Heart right ventricle (tissue), 16 donors: ENCODE measurements around the gene GGTLC2. TPM values are rescaled to one million over a fixed set of nuclear protein-coding genes. Genes with fewer than 3 reads are reported as not detected.
"Not testable (repeated sequence)": the region's sequence is repeated elsewhere in the genome, so short reads cannot be mapped to it uniquely, and the experiment has no call there.

Source experiments
- ATAC-seq, 8 donors: fragments of 200-7000 bp; cut with Tn5 transposase; one replicate each; pipeline ENCODE4 v1.9.1; 2020; ENCODE audit warnings: mild to moderate bottlenecking in 8 of 8, moderate library complexity in 8 of 8, moderate number of reproducible peaks in 1 of 8
- DNase-seq, 2 donors: peaks; one replicate each; pipeline ENCODE4 v3.0.0-alpha.2; 2020
- H3K27ac ChIP-seq, 10 donors: fragments of 200-600 bp; sonication (generic) in 2 of 10; one replicate each; pipeline versions ENCODE4 v1.5.0 to v1.8.0; 2020 to 2022; ENCODE audit warnings: mild to moderate bottlenecking in 3 of 10
- H3K27me3 ChIP-seq, 7 donors: fragments of 200-600 bp; one replicate each; pipeline ENCODE4 v1.8.0; 2021 to 2022; ENCODE audit warnings: mild to moderate bottlenecking in 2 of 7
- H3K36me3 ChIP-seq, 9 donors: fragments of 200-600 bp; sonication (generic) in 1 of 9; one replicate each; pipeline versions ENCODE4 v1.5.0 to v1.8.0; 2020 to 2022; ENCODE audit warnings: mild to moderate bottlenecking in 2 of 9
- H3K4me1 ChIP-seq, 9 donors: fragments of 200-600 bp; sonication (generic) in 1 of 9; one replicate each; pipeline versions ENCODE4 v1.5.0 to v1.8.0; 2020 to 2022; ENCODE audit warnings: mild to moderate bottlenecking in 4 of 9
- H3K4me3 ChIP-seq, 10 donors: fragments of 200-600 bp; sonication (generic) in 2 of 10; one replicate each; pipeline versions ENCODE4 v1.5.0 to v1.8.0; 2020 to 2022; ENCODE audit warnings: mild to moderate bottlenecking in 7 of 10, moderate library complexity in 2 of 10
- H3K9me3 ChIP-seq, 11 donors: fragments of 200-600 bp in 10 of 11; sonication (generic) in 2 of 11; one replicate each; pipeline versions ENCODE4 v1.5.0 to v1.8.0; 2013 to 2022; ENCODE audit warnings: mild to moderate bottlenecking in 2 of 11, control low read depth in 1 of 11, moderate library complexity in 1 of 11
- CTCF ChIP-seq, 9 donors: fragments of 200-600 bp; sonication (generic) in 2 of 9; IDR thresholded peaks; one replicate each; pipeline versions ENCODE4 v1.5.0 to v1.8.0; 2021 to 2022; ENCODE audit warnings: antibody characterized with exemption in 9 of 9, mild to moderate bottlenecking in 5 of 9, moderate library complexity in 1 of 9
- WGBS, 2 donors: extraction: QIAGEN DNeasy Blood & Tissue Kit; methylation state at CpG; one replicate each; pipeline ENCODE4 v1.1.7; 2013; ENCODE audit warnings: inconsistent platforms in 1 of 2; 5-methylcytosine and 5-hydroxymethylcytosine counted together
- intact Hi-C, 10 donors: fragments of 100-400 bp; cut with DNase I; formaldehyde crosslinking; loops; one replicate each; pipeline versions ENCODE4 v1.11.1 to v1.14.2; 2022
- polyA plus RNA-seq, 2 donors: library from polyadenylated mRNA; stranded (reverse); fragments of 200-250 nt; gene quantifications; one replicate each; pipeline ENCODE4 v1.2.3, GENCODE V29; 2013
- total RNA-seq, 10 donors: library from RNA; stranded (reverse); fragmentation: NEBNext Ultra II Directional in 3 of 10; extraction: Animal tissue kit (Norgen Biotek cat#: 25700) in 3 of 10; gene quantifications; one replicate each; pipeline versions ENCODE4 v1.2.1 to v1.2.4, GENCODE V29; 2021 to 2023
- donor health status: Arrhythmogenic right ventricular cardiomyopathy.
- donor health status: ischemic (EF 13 %, LVEDD 7.1; RV severe dilation, severe dysfunction).
- donor health status: healthy with polysubstance abuse.
- donor health status: DM: no; HTN: yes; CAD: no.
- donor health status: DM: no; HTN: no; CAD: no.
- donor health status: ischemic (EF 25% LVEDD 6.9; RV normal size, moderate dysfunction).
- donor health status: ischemic (EF 25% LVEDD 5.7; RV mildly dilated, moderate dysfunction).
- donor health status: healthy.
- donor health status: DM: yes; HTN: yes; CAD: no.
- donor health status: Ischemic cardiomyopathy.
- donor health status: ischemic (EF 35%, LVEDD 5.7; RV mildly dilated, moderate dysfunction).
- donor health status: nonischemic (EF 11% LVEDD 7.7; RV severe dilation, severe dysfunction).
- donor health status: DM: yes; HTN: yes; CAD: no.
- donor health status: PGD.
- donor health status: ischemic (EF 29% LVEDD 5.4; RV normal size, mild dysfunction).
- donor health status: nonischemic (EF 23%, LVEDD 6.1; RV moderate dilation, normal function).

The GGTLC2 gene
- total and polyA plus RNA-seq, 12 donors: not detected

DNA sequence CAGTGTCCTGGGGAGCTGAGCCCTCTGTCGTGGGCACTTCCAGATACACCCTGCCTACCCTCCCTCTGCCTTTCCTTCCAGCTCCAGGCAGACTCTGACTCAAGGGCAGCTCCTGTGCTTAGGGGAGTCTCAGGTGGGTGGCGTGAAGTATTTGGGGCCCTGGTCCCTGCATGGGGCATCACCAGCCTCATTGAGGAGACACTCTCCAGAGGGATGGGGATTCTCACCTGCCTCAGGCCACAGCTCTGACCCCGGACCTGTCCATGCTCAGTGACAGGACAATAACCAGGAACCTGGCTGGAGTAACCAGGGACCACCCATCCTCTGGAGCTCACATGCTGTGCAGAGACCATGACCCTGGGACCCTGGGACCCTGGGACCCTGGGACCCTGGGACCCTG is 41.2 kb downstream of the GGTLC2 start:
- intact Hi-C loops: loop anchor here in 6 of 10 donors (5.0 to 10.0 kb wide), 4 partner anchors 91 to 223 kb away; no protein-coding TSS in a partner anchor
- WGBS, 2 donors: 87 to 91% methylated on average over 3 of the region's 3 CpGs
- ATAC-seq (no peak), DNase-seq (no peak)
- H3K36me3 ChIP-seq: no peaks in the 10 kb centered on the region
- no peaks in the 10 kb centered on the region for H3K9me3 ChIP-seq
- H3K27ac ChIP-seq: no peak overlapping the region
- no peaks in the 10 kb centered on the region for H3K27me3 ChIP-seq
- peaks cover 0 to 7% (median 0%) of the 10 kb centered on the region in 9 donors for H3K4me1 ChIP-seq
- no peak for TF ChIP-seq CTCF (IDR thresholded peaks at IDR 0.05)
- H3K4me3 ChIP-seq: no peak overlapping the region

GRCh38 chr22:22686202-22687115 is 42.0 kb downstream of the GGTLC2 start:
- not testable (repeated sequence) for H3K4me3 ChIP-seq, H3K9me3 ChIP-seq, ATAC-seq, H3K27ac ChIP-seq, H3K36me3 ChIP-seq, DNase-seq, H3K4me1 ChIP-seq, H3K27me3 ChIP-seq
- WGBS, 2 donors: 87 to 95% methylated on average over 8 of the region's 8 CpGs
- intact Hi-C loops: loop anchor here in 6 of 10 donors (5.0 to 10.0 kb wide), 4 partner anchors 92 to 224 kb away; no protein-coding TSS in a partner anchor

DNA sequence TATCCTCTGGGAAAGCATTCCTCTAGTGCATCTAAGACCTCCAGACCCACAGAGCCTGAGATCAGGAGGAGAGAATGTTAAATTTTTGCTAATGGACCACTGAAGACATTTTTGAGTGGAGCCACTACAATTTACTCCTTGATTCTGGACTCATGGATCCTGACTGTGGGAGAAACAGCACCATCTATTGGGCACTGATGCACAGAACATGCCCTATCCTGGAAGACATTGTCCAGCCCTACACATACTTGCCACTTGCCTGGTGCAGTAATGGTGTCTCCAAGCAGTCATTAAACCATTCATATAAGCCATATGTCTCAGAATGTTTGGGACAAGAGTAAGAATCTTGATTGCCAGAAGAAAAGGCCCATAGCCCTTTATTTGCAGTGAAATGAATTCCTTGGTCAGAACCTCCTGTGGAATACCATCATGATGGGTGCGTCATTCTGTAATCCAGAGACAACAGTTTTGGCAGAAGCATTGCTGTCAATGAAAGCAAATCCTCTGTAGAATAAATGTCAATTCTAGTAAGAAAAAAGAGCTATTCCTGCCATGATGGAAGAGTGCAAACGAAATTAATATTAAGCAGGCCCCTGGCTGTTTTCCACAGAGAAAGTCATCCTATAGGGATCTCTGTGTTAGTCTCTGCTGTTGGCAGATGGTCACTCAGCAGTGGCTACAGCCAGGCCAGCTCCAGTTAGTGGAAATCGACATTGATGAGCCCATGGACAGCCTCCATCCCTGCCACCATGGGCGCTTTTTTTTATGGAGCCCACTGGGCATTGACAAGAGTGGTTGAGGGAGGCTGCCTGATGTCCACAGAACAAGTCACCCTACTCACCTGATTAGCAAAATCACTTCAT is 43.5 kb downstream of the GGTLC2 start:
- peak; percentile 48 to 81 (median 77) for TF ChIP-seq CTCF (IDR thresholded peaks at IDR 0.05)
- Histone ChIP-seq H3K4me3 (no peak overlapping the region), H3K36me3 (no peaks in the 10 kb centered on the region), H3K27ac (no peak overlapping the region), H3K9me3 (no peaks in the 10 kb centered on the region), H3K4me1 (peaks cover 0 to 5% (median 0%) of the 10 kb centered on the region in 9 donors), H3K27me3 (no peaks in the 10 kb centered on the region)
- WGBS, 2 donors: 67 to 70% methylated on average over 4 of the region's 4 CpGs
- DNase-seq (peak in 1 of 2 donors; percentile 47), ATAC-seq (peak in 5 of 8 donors; percentile 71 to 82 (median 77))
- intact Hi-C loops: loop anchor here in 6 of 10 donors (5.0 to 10.0 kb wide), 4 partner anchors 93 to 226 kb away; no protein-coding TSS in a partner anchor

DNA sequence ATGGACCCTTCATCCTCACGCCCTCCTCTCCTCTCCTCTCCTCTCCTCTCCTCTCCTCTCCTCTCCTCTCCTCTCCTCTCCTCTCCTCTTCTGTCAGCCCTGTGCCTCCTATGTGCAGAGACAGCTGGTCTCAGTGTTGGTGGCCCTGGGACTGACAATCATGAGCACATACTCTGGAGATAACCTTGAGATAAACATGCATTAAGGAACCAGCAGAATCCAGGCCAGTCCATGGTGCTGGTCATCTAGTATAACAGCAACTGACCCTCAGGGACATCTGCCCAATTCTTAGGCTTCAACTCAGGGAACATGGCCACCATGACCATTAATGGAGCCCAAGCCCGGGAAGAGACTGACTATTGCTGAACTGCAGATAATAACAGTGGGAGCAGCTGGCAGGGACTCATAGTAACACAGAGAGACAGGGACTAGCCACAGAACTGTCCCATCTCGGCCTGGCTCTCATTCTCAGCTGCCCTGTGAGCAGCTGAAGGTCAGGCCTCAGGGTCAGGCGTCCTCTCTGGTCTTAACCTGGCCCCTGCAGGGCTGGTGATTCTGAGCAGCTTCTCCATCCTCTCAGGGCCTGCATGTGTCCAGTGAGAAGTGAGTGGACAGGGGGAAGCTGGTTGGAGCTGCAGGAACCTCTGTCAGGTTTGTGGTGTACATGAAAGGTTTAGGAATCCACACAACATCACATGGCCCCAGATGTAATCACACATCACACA is 45.4 kb downstream of the GGTLC2 start:
- TF ChIP-seq CTCF (IDR thresholded peaks at IDR 0.05): no peak
- Histone ChIP-seq H3K27me3 (no peaks in the 10 kb centered on the region), H3K4me1 (peaks cover 0 to 10% (median 0%) of the 10 kb centered on the region in 9 donors), H3K27ac (no peak overlapping the region), H3K4me3 (no peak overlapping the region), H3K9me3 (no peaks in the 10 kb centered on the region), H3K36me3 (no peaks in the 10 kb centered on the region)
- ATAC-seq (no peak), DNase-seq (no peak)
- WGBS, 2 donors: 79 to 82% methylated on average over 4 of the region's 4 CpGs
- intact Hi-C loops: loop anchor here in 6 of 10 donors (5.0 to 10.0 kb wide), 5 partner anchors 95 to 337 kb away; no protein-coding TSS in a partner anchor
